ENCODE results near the gene KAT8. TPM values are rescaled to one million over a fixed set of nuclear protein-coding genes. Genes with fewer than 3 reads are reported as not detected.

The KAT8 gene
- total and polyA plus RNA-seq, 2 of the 13 experiments (the other 11 are each of a cell fraction or from before 2014, with no cell fraction given), result 79.0 to 84.2 TPM

GRCh38 chr16:31073142-31073969, 44.1 kb upstream of the KAT8 start (continued):
- no peak; the same call in 1 of the 2 replicates for TF ChIP-seq PRDM4 (CRISPR knock-in tag; IDR thresholded peaks at IDR 0.05; ENCODE audit: borderline replicate concordance)
- no peak for TF ChIP-seq EEA1 (CRISPR knock-in tag; IDR thresholded peaks at IDR 0.05; ENCODE audit: borderline replicate concordance)
- TF ChIP-seq SALL1 (CRISPR knock-in tag; IDR thresholded peaks at IDR 0.05), result peak; percentile 41
- no peak for TF ChIP-seq SRY (CRISPR knock-in tag; IDR thresholded peaks at IDR 0.05)
- no peak for TF ChIP-seq ZSCAN9 (CRISPR knock-in tag; IDR thresholded peaks at IDR 0.05; ENCODE audit: borderline replicate concordance)
- TF ChIP-seq FOXP4 (CRISPR knock-in tag; IDR thresholded peaks at IDR 0.05), result no peak
- no peak for TF ChIP-seq SOX13 (IDR thresholded peaks at IDR 0.05)
- peak in 1 of 2 experiments; percentile 50; a peak in 3 of 4 replicates for TF ChIP-seq SOX13 (CRISPR knock-in tag; conservative IDR thresholded peaks at IDR 0.05 in 1 of 2, IDR thresholded peaks at IDR 0.05 in 1 of 2)
- TF ChIP-seq STAT5B (CRISPR knock-in tag; IDR thresholded peaks at IDR 0.05), result no peak
- no peak for TF ChIP-seq ZFP36L1 (CRISPR knock-in tag; IDR thresholded peaks at IDR 0.05)
- no peak for TF ChIP-seq ZNF609 (CRISPR knock-in tag; IDR thresholded peaks at IDR 0.05; ENCODE audit: borderline replicate concordance)

All from HepG2 (cell line).